Fibroblast of upper back skin (primary cell): ENCODE measurements around the gene UCKL1.

Experiments used
- DNase-seq: peaks from one replicate; pipeline ENCODE4 v3.0.0-alpha.2; 2013

UCKL1 gene

GRCh38 chr20:63958964-63959698 is 2.9 kb upstream of the UCKL1 start:
- no peak for DNase-seq

- no peak for DNase-seq
These were observed 2.3 kb upstream of the UCKL1 start for GRCh38 chr20:63958471-63958870.

GRCh38 chr20:63957690-63958441 is 1.6 kb upstream of the UCKL1 start:
- DNase-seq, result no peak

- DNase-seq, result peak; percentile 51
These were observed 931 bp upstream of the UCKL1 start for GRCh38 chr20:63957004-63957689.

GRCh38 chr20:63956664-63957003 is 418 bp upstream of the UCKL1 start:
- no peak for DNase-seq

GRCh38 chr20:63955281-63955826 is 862 bp downstream of the UCKL1 start:
- DNase-seq, result no peak

GRCh38 chr20:63953764-63954429 is 2.3 kb downstream of the UCKL1 start:
- DNase-seq, result no peak

- DNase-seq, result no peak
These were observed 3.4 kb downstream of the UCKL1 start for GRCh38 chr20:63952769-63953168.

- no peak for DNase-seq
These were observed 4.0 kb downstream of the UCKL1 start for GRCh38 chr20:63952210-63952535.

- no peak for DNase-seq
These were observed 4.6 kb downstream of the UCKL1 start for GRCh38 chr20:63951398-63952209.

GRCh38 chr20:63950701-63951397 is 5.4 kb downstream of the UCKL1 start:
- no peak for DNase-seq

GRCh38 chr20:63947638-63948456 is 8.4 kb downstream of the UCKL1 start:
- DNase-seq, result no peak

GRCh38 chr20:63946986-63947637 is 9.1 kb downstream of the UCKL1 start:
- DNase-seq, result no peak

GRCh38 chr20:63945921-63946920 is 10.0 kb downstream of the UCKL1 start:
- no peak for DNase-seq

GRCh38 chr20:63945031-63945658 is 11.1 kb downstream of the UCKL1 start:
- DNase-seq, result no peak

GRCh38 chr20:63944078-63944941 is 11.9 kb downstream of the UCKL1 start:
- DNase-seq, result no peak

- no peak for DNase-seq
These were observed 12.5 kb downstream of the UCKL1 start for GRCh38 chr20:63943808-63944077.
